DLD1 (cell line): ENCODE measurements around the gene LIAS.
"Not testable (repeated sequence)": the region's sequence is repeated elsewhere in the genome, so short reads cannot be mapped to it uniquely, and the experiment has no call there.

Source experiments
- in situ Hi-C: cut with HindIII; loops from 2 replicates; pipeline ENCODE4 v1.10.0; 2017; ENCODE audit warnings: low sequenced_read_pairs

LIAS gene

GRCh38 chr4:39458505-39459300 is at the start of gene LIAS, which contains the start of gene RPL9:
LIAS (plus strand) TSS chr4:39459056; CDS start chr4:39459118, 62 bp downstream.
RPL9 (minus strand) TSS chr4:39458922; CDS start chr4:39458439, 483 bp downstream.
- in situ Hi-C loops, result no loop called here

- in situ Hi-C loops, result no loop called here
These were observed 48.4 kb upstream of the LIAS start for GRCh38 chr4:39410415-39410814.

DNA sequence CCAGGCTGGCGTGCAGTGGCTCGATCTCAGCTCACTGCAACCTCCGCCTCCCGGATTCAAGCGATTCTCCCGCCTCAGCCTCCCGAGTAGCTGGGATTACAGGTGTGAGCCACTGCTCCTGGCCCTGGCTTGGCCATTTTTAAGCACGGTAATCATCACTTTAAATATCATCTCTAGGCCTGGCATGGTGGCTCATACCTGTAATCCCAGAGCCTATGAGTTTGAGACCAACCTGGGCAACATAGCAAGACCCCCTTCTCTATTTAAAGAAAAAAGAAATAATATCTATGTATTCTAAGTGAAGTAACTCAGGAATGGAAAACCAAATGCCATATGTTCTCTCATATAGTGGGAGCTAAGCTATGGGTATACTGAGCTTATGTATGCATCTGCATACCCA is 47.3 kb upstream of the LIAS start:
- in situ Hi-C loops, result not testable (repeated sequence)

GRCh38 chr4:39415678-39416283 is 43.1 kb upstream of the LIAS start:
- in situ Hi-C loops, result no loop called here

DNA sequence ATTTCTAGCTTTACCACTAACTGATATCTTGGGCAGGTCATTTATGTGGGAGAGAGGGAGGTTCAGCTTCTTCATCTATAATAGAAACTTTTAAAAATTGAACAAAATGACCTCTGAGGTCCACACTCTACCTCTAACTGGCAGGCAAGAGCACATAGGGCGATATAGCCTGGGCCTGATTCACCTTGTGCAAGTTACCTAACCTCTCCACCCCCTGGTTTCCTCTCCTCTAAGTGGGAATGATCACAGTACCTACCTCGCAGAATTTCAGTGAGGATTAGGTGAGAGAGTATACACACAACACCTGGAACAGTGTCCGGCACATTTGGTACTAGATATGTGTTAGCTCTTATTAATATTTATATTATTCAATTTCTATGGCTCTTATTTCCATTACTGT is 36.6 kb upstream of the LIAS start:
- in situ Hi-C loops, result no loop called here

DNA sequence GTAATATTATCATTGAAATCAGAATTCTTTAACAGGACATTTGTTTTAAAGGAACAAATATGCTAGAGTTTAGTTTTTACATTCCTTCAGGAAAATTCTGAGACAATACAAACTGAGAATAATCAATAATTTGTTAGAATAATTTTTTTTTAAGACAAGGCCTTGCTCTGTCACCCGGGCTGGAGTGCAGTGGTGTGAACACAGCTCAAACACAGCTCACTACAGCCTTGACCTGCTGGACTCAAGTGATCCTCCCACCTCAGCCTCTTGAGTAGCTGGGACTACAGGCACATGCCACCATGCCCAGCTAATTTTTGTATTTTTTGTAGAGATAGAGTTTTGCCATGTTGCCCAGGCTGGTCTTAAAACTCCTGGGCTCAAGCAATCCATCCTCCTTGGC is 33.6 kb upstream of the LIAS start:
- in situ Hi-C loops, result not testable (repeated sequence)

- in situ Hi-C loops, result no loop called here
These were observed 32.1 kb upstream of the LIAS start for GRCh38 chr4:39426728-39427127.

- in situ Hi-C loops, result no loop called here
These were observed 31.2 kb upstream of the LIAS start for GRCh38 chr4:39427520-39428114.

DNA sequence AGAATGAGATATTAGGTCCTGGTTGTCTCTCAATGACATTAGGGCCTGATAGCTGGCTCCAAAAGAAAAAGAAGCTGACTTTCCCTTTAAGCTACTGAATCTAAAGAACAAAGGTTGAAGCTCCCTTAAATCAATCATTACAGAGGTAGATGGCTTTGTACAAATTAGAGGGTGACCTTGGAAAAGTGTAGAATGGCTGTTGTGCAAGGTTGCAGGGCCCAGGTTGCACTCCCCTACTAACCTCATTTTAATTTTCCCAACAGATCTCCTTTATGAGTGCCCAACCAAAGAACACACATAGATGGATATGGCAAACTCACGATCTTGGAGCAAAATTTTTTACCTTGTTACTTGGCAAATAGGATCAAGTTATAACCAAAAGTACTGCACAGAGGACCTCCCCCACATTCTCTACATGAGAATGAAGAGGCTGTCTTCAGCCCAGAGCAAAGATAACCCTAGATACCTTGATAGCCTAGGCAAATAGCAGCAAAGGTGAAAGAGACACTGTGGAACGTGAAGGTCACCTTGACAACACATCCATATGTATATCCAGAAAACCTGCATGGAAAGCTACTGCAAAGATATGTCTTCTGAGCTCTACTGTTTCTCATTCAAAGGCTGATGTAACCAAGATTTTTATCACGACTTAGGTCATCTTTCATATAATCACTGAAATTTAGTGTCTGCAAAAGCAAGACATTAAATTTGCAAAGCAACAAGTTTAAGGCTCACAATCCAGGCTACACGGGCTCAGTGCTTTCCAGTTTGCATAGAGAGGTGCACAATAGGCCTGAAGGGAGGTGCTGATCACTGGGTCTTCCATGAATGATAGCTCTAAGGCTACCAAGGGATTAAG is 29.2 kb upstream of the LIAS start:
- in situ Hi-C loops, result no loop called here

DNA sequence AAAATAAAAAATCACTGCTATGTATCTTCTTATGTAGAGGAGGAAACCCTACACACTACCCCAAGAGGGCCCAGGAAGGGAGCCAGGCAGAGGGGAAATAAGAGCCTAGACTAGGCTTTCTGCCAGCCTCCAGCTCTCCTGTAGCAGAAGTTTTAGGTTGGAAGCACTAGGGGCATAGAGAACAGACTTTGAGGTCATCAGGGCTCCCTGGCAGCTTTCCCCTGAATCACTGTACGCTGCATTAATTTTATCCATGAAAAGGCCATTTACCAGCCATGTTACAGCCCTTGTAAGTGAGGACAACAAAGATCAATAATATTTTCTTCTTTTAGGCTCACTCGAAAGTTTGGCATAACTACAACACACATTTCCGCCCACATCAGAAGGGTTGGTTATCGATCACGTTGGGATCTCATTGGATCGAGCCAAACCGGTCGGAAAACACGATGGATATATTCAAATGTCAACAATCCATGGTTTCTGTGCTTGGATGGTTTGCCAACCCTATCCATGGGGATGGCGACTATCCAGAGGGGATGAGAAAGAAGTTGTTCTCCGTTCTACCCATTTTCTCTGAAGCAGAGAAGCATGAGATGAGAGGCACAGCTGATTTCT is 24.9 kb upstream of the LIAS start:
- in situ Hi-C loops, result no loop called here

GRCh38 chr4:39435659-39436563 is 22.9 kb upstream of the LIAS start:
- in situ Hi-C loops, result no loop called here

- in situ Hi-C loops, result no loop called here
These were observed 17.3 kb upstream of the LIAS start for GRCh38 chr4:39441593-39441992.

GRCh38 chr4:39442998-39443397 is 15.9 kb upstream of the LIAS start:
- in situ Hi-C loops, result no loop called here

DNA sequence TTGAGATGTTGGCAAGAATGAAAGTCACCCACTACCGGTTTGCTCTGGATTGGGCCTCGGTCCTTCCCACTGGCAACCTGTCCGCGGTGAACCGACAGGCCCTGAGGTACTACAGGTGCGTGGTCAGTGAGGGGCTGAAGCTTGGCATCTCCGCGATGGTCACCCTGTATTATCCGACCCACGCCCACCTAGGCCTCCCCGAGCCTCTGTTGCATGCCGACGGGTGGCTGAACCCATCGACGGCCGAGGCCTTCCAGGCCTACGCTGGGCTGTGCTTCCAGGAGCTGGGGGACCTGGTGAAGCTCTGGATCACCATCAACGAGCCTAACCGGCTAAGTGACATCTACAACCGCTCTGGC is 12.4 kb upstream of the LIAS start:
- in situ Hi-C loops, result no loop called here

DNA sequence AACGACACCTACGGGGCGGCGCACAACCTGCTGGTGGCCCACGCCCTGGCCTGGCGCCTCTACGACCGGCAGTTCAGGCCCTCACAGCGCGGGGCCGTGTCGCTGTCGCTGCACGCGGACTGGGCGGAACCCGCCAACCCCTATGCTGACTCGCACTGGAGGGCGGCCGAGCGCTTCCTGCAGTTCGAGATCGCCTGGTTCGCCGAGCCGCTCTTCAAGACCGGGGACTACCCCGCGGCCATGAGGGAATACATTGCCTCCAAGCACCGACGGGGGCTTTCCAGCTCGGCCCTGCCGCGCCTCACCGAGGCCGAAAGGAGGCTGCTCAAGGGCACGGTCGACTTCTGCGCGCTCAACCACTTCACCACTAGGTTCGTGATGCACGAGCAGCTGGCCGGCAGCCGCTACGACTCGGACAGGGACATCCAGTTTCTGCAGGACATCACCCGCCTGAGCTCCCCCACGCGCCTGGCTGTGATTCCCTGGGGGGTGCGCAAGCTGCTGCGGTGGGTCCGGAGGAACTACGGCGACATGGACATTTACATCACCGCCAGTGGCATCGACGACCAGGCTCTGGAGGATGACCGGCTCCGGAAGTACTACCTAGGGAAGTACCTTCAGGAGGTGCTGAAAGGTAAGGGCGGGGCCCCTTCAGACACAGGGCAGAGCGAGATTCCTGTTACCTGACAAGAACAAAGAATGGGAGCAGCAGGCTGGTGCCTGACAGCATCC is 11.8 kb upstream of the LIAS start:
- in situ Hi-C loops, result no loop called here

- in situ Hi-C loops, result no loop called here
These were observed 8.2 kb upstream of the LIAS start for GRCh38 chr4:39450618-39451017.

GRCh38 chr4:39451423-39452023 is 7.3 kb upstream of the LIAS start:
- in situ Hi-C loops, result no loop called here

GRCh38 chr4:39452153-39452859 is 6.5 kb upstream of the LIAS start:
- in situ Hi-C loops, result no loop called here
